Measurements from ENCODE around the gene COL23A1. TPM values are rescaled to one million over a fixed set of nuclear protein-coding genes. Genes with fewer than 3 reads are reported as not detected.

Gene COL23A1
- total RNA-seq, 1 donor from 2014 or later, result 2.9 TPM

GRCh38 chr5:178540526-178540925 lies 49.7 kb downstream of the COL23A1 start:
- DNase-seq, result no peak
- H3K9me3 Mint-ChIP-seq (ENCODE audit: unreplicated experiment), result peaks cover 5% of the 10 kb centered on the region
- no peaks in the 10 kb centered on the region for H3K27me3 Mint-ChIP-seq (ENCODE audit: unreplicated experiment)

GRCh38 chr5:178538741-178539229 lies 51.4 kb downstream of the COL23A1 start:
- Mint-ChIP-seq H3K36me3 (ENCODE audit: unreplicated experiment) (no peaks in the 10 kb centered on the region), H3K27ac (ENCODE audit: unreplicated experiment) (no peak overlapping the region), H3K4me3 (ENCODE audit: unreplicated experiment) (no peak overlapping the region), H3K9me3 (ENCODE audit: unreplicated experiment) (peaks cover 5% of the 10 kb centered on the region), H3K4me1 (ENCODE audit: low read depth, unreplicated experiment) (peaks cover 12% of the 10 kb centered on the region), H3K27me3 (ENCODE audit: unreplicated experiment) (no peaks in the 10 kb centered on the region)
- no peak for DNase-seq
- TF ChIP-seq CTCF (IDR thresholded peaks at IDR 0.05; ENCODE audit: partially characterized antibody, unreplicated experiment), result no peak

More at GRCh38 chr5:178540526-178540925, 49.7 kb downstream of the COL23A1 start:
- Mint-ChIP-seq H3K4me1 (ENCODE audit: low read depth, unreplicated experiment) (peaks cover 12% of the 10 kb centered on the region), H3K36me3 (ENCODE audit: unreplicated experiment) (no peaks in the 10 kb centered on the region), H3K27ac (ENCODE audit: unreplicated experiment) (no peak overlapping the region), H3K4me3 (ENCODE audit: unreplicated experiment) (no peak overlapping the region)
- no peak for TF ChIP-seq CTCF (IDR thresholded peaks at IDR 0.05; ENCODE audit: partially characterized antibody, unreplicated experiment)

- peaks cover 11% of the 10 kb centered on the region for H3K4me1 Mint-ChIP-seq (ENCODE audit: low read depth, unreplicated experiment)
- no peak for TF ChIP-seq CTCF (IDR thresholded peaks at IDR 0.05; ENCODE audit: partially characterized antibody, unreplicated experiment)
- no peak for DNase-seq
- peaks cover 5% of the 10 kb centered on the region for H3K9me3 Mint-ChIP-seq (ENCODE audit: unreplicated experiment)
- no peaks in the 10 kb centered on the region for H3K27me3 Mint-ChIP-seq (ENCODE audit: unreplicated experiment)
- H3K4me3 Mint-ChIP-seq (ENCODE audit: unreplicated experiment), result no peak overlapping the region
- no peak overlapping the region for H3K27ac Mint-ChIP-seq (ENCODE audit: unreplicated experiment)
- H3K36me3 Mint-ChIP-seq (ENCODE audit: unreplicated experiment), result no peaks in the 10 kb centered on the region
These were observed 52.5 kb downstream of the COL23A1 start for GRCh38 chr5:178537467-178538371.

GRCh38 chr5:178536541-178537466 lies 53.4 kb downstream of the COL23A1 start:
- no peak for DNase-seq
- H3K27ac Mint-ChIP-seq (ENCODE audit: unreplicated experiment), result no peak overlapping the region
- H3K4me3 Mint-ChIP-seq (ENCODE audit: unreplicated experiment), result no peak overlapping the region
- peaks cover 9% of the 10 kb centered on the region for H3K4me1 Mint-ChIP-seq (ENCODE audit: low read depth, unreplicated experiment)
- H3K36me3 Mint-ChIP-seq (ENCODE audit: unreplicated experiment), result no peaks in the 10 kb centered on the region
- no peak for TF ChIP-seq CTCF (IDR thresholded peaks at IDR 0.05; ENCODE audit: partially characterized antibody, unreplicated experiment)
- H3K9me3 Mint-ChIP-seq (ENCODE audit: unreplicated experiment), result peaks cover 5% of the 10 kb centered on the region
- no peaks in the 10 kb centered on the region for H3K27me3 Mint-ChIP-seq (ENCODE audit: unreplicated experiment)

Data from glutamatergic neuron (in vitro differentiated cells).